Stimulated activated CD4-positive, alpha-beta T cell treated with anti-CD3 and anti-CD28 coated beads, Interleukin-1b, Interleukin-23, amount 100 ng/mL, for 1 hour (primary cell): ENCODE results near the gene ZNF326.
"Not testable (repeated sequence)": the region's sequence is repeated elsewhere in the genome, so short reads cannot be mapped to it uniquely, and the experiment has no call there.

ENCODE experiments used
- DNase-seq, 2 donors: peaks; one replicate each; pipeline ENCODE4 v3.0.0-alpha.2; 2020; ENCODE audit warnings: low read depth in 2 of 2

Gene ZNF326

DNA sequence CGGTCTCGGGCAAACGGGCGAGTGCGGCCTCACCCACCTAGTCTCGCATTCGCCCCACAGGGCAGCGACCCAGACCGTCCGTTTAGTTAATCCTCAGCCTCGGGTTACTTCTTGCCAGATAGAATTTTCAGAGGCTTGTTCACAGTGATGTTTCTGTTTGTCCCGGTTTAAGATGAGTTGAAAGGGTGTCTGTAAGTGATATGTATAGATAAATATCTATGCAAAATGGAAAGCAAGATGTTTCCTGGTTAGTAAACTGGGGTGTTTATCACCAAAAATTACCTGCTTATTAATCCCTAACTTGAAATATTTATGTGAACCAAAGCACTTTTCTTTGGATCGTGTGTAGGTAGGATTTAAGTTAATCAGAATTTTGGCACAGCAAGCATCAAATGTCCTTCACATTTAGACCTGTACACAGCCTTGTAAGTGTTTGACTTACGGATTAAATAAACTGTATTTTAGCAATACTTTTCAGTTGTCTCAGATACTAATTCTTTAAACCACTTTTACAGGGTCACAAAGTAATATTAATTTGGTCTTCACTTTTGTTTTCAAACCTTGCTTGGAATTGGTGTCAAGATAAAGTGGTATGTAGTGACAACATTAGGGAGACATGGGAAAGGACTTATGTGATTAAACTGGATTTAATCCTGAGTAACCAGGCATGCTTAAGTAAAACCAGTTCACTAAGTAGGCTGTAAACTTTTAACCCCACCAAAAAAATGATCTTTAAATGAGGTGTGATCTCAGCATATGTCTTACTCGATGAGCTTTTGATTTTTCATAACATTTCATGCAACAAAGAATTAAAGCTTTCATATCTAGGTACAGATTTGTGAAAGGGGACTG, 914 bp downstream of the ZNF326 start:
- DNase-seq = no peak

DNA sequence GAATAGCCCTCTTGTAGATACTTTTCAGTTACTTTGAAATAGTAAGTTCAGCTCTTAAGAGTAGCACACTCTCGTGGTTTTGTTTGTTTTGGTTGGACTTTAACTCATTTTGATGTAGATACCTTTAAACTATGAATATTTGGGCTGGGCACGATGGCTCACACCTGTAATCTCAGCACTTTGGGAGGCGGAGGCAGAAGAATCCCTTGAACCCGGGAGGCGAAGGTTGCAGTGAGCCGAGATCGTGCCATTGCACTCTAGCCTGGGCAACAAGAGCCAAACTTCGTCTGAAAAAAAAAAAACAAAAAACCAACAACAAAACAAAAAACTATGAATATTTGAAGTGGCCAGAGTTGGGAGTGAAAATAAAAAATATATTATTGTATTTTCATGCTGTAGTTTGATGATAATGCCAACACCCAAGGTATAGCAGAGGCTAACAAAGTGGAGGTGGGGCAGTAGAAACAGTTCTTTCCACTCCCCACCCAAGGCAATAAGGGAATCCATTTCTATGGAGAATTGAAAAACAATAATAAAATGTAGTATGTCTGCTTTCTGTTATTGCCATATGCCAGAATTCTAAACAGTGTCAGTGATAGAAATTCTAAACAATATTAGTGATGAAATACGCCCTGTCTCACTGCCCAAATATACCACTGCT, 1.7 kb downstream of the ZNF326 start:
- DNase-seq = no peak

DNA sequence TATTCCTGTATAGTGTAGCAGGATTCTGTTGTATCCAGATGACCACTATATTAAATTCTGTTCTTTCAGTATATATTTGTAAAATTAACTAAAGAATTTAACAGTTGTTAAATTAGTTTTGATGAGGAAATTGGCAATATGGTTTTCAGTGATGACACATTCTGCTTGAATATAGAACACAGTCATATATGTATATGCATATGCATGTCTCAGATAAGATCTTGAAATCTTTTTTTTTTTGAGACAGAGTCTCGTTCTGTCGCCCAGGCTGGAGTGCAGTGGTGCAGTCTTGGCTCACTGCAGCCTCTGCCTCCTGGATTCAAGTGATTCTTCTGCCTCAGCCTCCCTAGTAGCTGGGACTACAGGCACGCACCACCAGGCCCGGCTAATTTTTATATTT, 2.2 kb downstream of the ZNF326 start:
- not testable (repeated sequence) for DNase-seq

DNA sequence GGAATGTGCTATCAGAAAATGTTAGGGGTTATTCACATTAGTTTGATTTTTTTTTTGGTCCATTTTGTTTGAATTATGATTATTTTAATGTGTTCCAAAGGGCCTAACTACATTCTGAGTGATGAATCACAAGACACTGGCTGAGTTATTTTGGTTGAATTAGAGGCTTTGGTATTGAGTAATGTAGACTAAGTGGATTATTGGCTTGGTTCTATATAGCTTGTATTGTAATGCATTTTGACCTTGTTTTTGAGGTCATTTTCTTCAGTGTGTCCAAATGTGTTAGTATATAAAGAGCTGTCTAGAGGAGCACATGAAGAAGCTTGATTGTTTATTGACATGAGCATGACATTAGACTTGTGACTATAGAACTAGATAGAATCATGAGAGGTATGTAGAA, 3.4 kb downstream of the ZNF326 start:
- DNase-seq = no peak

DNA sequence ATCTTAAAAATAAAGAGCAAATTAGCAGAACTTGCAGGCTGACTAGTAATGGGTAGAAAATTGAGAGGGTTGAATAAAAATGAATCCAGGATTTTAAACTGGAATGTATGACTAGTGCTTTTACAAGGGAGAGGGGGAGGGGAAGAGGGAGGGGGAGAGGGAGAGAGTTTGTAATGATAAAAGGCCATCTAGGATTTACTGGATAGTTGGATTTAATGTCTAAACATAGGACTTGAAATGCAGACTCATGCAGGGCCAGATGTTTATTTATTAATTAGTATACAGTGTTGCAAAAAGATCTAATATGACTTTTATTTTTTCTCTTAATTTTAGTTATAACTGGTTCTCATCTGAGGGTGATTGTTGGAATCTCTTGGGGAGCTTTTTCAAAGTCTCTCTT, 4.3 kb downstream of the ZNF326 start:
- DNase-seq = no peak

DNA sequence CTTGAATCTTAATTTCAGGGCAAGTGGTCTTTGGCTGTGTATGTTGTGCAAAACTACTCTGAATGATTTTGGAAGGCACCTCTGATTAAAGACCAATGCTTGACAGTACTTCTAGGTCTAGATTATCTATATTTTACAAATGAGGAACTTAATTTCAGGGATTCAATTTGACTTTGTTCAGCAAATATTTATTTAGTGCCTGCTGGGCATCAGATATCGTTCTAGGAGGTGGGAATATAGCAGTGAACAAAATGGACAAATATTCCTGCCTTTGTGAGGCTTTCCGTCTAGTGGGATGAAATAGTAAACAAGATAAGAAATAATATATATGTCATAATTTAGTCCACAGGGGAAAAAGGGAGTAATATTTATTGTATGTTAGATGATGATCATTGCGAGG, 4.7 kb downstream of the ZNF326 start:
- DNase-seq = no peak

DNA sequence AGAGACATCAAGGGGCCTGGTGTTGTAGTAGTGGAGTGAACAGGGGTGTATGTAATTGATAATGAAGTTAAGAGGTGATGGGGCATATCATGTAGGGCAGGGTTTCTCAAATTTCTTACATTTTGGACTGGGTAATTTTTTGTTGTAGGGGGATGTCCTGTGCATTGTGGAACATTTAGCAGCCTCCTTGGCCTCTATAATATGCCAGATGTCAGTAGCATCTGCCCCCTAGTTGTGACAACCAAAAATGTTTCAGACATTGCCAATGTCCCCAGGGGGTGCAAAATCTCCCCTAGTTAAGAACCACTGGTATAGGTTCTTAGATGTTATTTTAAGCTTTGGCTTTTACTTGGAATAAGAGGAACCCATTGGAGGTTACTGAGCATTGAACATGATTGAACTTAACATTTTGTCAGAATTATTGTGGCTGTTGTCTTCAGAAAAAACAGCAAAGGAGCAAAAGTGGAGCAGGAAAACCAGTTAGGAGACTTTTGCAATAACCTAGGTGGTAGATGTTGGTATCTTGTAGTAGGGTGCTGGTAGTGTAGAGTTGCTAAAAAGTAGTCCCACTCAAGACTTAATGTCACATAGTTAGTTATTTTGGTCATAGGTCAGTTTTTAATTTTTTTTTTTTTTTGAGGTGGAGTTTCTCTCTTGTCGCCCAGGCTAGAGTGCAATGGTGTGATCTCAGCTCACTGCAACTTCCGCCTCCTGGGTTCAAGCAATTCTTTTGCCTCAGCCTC, 6.2 kb downstream of the ZNF326 start:
- DNase-seq = no peak

DNA sequence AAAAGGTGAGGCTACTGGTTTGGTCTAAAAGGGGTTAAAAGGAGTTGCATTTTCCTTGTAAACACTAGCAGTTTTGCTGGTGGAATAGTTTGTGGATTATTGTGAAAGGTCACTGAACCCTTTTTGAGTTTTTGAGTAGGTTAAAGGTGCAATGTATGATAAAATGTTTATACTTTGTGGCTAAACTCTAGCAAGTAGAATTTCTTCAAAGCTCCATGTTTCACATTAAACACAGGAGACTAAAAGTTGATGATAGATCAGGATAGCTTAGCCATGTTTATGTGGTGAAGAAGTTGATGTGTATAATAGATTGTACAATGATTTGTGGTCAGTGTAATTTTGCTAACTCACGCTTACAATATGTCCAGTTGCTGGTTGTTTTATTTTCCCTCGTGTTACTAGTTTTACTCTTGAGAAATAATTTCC, 13.1 kb downstream of the ZNF326 start:
- DNase-seq = no peak

DNA sequence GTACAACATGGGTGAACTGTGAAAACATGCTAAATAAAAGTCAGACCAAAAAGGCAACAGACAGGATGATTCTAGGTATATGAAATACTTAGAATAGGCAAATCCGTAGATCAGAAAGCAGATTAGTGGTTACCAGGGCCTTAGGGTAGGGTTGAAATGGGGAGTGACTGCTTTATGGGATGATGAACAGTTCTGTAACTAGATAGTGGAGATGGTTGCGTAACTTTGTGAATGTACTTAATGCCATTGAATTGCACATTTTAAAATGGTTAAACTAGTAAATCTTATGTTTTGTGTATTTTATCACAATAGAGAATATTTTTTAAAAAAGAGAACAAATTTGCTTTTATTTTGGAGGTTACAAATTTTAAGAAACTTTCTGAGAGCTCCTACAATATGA, 17.4 kb downstream of the ZNF326 start:
- DNase-seq = no peak

DNA sequence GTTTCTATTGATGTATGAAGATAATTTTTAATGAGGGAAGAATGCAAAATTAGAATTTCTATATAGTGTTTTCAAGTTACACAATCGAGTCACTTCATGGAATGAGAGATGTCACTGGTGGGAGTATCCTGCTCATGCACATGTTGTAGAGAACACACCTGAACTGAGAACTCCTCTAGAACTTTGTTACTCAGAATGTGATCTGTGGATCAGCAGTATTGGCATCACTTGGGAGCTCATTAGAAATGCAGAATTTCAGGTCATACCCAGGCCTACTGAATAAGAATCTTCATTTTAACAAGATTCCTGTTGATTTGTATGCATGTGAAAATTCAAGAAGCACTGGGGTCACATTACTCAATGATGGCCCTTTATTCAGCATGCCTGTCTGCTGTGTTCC, 28.8 kb downstream of the ZNF326 start:
- DNase-seq = no peak

DNA sequence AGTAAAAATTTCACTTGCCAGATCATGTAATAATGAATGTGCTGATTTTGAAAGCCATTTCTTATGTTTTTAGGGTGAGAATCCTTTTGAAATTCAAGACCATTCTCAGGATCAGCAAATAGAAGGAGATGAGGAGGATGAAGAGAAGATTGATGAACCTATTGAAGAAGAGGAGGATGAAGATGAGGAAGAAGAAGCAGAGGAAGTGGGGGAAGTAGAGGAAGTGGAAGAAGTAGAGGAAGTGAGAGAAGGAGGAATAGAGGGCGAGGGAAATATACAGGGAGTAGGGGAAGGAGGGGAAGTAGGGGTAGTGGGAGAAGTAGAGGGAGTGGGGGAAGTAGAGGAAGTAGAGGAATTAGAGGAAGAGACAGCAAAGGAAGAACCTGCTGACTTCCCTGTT, 32.4 kb downstream of the ZNF326 start:
- no peak for DNase-seq

DNA sequence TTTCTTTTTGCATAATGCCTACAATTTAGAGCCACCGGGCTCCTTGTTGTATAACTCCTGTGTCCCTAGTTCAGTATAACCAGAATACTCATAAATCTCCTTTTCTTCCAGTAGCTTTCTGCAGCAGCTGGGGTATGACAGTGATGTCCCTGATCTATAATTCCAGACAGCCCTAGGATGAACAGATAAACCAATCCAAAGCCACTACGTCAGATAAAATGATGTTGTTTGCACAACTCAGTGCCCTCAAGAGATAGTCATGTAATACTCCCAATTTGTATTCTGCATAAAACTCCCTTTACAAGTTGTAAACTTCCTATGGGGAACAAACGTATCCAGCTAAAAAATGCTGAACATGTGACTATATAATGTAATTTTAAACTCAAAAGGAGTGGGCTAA, 44.7 kb downstream of the ZNF326 start:
- no peak for DNase-seq

DNA sequence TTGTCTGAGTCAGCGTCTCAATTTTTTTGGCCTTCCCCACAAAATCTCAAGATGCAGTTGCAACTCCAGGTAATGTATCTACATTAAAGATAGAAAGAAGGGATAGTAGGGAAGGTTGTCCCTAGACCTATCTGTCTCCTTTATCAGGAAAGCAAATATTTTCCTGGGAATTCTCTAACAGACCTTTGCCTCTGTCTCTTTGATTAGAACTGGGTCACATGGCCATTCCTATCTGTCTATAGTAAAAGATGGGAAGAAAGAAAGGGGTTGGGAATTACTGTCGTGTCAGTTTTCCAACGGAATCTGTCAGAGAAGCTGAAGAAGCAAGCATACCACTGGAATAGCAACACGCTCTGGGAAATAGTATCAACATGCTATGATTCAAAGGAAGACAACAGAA, 48.7 kb downstream of the ZNF326 start:
- no peak for DNase-seq

DNA sequence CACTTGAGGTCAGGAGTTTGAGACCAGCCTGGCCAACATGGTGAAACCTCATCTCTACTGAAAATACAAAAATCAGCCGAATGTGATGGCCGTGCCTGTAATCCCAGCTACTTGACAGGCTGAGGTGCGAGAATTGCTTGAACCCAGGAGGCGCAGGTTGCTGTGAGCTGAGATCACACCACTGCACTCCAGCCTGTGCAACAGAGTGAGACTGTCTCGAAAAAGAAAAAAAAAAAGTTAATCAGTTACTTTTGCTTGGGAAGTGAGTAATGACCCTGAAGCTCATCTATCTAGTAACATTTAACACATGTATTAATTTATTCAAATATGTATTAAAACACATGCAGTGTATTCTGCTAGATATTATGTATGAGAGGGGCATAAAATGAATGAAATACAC, 49.4 kb downstream of the ZNF326 start:
- no peak for DNase-seq

DNA sequence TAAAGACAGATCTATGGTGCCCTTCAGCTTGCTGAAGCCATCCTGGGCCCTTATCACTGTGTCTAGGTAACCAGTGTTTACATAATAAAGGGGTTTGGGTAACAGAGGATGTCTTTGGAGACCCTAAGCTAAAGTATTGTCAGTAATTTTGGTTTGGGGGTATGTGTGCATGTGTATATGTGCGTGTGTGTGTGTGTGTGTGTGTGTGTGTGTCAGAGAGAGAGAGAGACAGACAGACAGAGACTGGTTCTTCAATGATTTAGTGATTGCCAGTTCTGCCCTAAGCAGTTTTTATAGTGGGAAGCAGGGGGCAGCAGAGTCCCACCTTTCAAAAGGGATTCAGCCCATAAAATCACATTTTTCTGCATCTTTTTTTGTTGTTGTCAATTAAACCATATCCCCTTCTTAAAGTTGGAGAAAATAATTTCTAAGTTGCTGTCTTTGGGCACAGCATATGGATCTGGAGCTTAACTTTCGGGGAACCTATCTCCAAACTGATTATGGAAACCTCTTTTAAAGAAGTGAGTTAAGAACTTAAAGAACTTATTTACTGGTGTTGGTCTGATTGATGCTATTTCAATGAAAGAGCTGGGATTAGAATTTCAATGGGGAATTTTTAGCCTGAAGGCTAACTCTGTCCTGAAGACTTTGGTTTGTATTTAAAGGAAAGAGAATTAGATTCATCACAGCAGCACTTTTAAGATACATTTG, 51.1 kb downstream of the ZNF326 start:
- no peak for DNase-seq

DNA sequence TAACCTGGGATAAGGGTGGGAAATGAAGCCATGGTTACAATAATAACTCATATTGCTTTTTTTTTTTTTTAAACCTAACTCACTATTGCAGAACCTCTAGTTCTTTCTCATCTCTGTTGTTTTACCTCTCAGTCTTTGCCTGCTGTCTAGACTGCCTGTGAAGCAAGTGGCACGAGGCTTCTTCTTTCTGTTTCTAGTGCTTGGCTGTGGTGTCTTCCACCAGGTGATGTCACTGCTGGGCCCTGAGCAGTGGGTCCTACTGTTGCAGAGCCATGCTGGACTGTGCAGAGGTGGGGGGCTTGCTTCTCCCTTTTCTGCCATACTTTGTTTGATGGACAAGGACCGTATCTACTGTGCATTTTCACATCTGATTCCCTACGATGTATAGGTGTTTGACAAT, 51.7 kb downstream of the ZNF326 start:
- no peak for DNase-seq

DNA sequence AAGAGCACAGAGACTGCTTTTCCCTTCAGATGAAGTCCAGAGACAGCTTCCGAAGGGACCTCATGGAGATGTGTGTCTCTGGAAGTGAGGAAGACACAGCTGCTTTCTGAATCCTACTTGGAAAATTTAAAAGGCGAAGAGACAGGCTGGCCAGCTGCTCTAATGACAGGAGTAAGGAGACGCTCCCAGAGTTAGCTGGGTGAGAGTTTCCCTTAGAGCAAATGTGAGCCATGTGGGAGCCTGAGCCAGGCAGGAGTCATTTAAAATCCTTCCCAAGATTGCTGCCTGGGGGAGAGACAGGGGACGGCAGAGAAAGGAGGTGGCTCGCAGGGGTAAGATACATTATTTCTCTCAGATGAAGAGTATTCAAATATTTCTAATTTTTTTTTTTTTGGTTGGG, 53.1 kb downstream of the ZNF326 start:
- DNase-seq = no peak

DNA sequence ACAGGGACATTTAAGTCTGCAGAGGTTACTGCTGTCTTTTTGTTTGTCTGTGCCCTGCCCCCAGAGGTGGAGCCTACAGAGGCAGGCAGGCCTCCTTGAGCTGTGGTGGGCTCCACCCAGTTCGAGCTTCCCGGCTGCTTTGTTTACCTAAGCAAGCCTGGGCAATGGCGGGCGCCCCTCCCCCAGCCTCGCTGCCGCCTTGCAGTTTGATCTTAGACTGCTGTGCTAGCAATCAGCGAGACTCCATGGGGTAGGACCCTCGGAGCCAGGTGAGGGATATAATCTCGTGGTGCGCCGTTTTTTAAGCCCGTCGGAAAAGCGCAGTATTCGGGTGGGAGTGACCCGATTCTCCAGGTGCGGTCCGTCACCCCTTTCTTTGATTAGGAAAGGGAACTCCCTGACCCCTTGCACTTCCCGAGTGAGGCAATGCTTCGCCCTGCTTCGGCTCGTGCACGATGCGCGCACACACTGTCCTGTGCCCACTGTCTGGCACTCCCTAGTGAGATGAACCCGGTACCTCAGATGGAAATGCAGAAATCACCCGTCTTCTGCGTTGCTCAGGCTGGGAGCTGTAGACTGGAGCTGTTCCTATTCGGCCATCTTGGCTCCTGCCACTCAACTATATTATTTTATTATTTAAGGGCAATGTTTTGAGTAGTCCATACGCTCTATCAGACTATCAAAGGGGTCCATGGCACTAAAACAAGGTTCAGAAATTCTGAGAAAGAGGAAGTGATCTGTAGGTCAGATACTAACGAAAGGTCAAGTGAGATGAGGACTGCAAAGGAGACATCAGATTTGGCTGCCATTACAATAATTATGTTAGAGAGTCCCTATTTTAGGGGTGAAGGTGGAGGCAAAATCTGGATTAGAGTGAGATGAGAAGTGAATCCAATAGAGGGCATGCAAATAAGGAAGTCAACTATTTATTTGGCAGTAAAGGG, 68.1 kb downstream of the ZNF326 start:
- DNase-seq = not testable (repeated sequence)

DNA sequence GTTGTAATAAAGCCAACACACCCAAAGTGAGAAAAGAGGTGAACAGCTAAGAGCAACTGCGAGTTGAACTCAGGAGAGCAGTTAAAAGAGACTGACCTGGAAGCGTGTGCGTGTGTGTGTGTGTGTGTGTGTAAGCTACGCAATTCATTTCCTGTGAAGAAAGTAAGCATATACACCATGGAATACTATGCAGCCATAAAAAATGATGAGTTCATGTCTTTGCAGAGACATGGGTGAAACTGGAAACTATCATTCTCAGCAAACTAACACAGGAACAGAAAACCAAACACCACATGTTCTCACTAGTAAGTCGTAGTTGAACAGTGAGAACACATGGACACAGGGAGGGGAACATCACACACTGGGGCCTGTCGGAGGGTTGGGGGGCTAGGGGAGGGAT, 69.2 kb downstream of the ZNF326 start:
- DNase-seq = not testable (repeated sequence)

DNA sequence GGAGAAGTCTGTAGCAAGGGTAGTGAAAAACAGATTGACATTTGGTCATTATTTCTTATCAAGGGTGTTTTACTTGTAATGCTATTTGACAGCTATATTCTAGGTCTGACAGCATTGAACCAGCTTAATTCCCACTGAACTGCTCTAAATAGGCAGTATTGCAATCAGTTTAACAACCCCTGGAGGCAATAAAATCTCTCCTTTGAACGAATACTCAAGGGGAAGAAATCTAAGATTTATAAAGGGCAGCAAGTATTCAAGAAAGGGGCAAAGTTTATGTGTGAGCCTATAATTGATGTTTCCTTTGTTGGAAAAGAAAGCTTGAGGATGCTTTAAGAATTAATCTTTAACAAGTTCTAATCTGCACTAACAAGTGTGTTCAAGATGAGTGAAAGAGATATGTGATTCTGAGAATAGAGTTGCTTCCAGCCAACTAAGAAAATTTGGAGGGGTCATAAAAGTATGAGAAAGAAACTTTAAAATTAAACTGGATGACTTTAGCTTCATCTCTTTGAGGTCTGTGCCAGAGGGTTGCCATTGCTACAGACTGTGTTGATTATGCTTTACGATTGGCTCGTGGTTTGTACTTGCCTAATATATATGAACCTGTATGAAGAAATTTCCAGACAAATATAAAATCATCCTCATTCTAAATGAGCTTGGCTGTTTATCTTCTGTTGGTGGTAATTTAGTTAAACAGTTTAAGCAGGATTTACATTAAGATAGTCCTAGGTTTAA, 72.5 kb downstream of the ZNF326 start:
- no peak for DNase-seq
